Cerebellar cortex (tissue), 1 donor: ENCODE measurements around the gene IFT80.

ENCODE experiments used
- DNase-seq: peaks from one replicate; pipeline ENCODE4 v3.0.0-alpha.2; 2015; ENCODE audit warnings: low spot score

Gene IFT80

GRCh38 chr3:160400702-160401150 lies 1.7 kb upstream of the IFT80 start:
- DNase-seq: no peak

GRCh38 chr3:160400030-160400701 lies 1.1 kb upstream of the IFT80 start:
- DNase-seq: peak; percentile 16

GRCh38 chr3:160398820-160399124 lies 253 bp downstream of the IFT80 start:
- DNase-seq: no peak

- DNase-seq: peak; percentile 40
These were observed 3.7 kb downstream of the IFT80 start for GRCh38 chr3:160395297-160395696.

- DNase-seq: no peak
These were observed 5.0 kb downstream of the IFT80 start for GRCh38 chr3:160394009-160394392.

GRCh38 chr3:160393346-160394008 lies 5.5 kb downstream of the IFT80 start:
- no peak for DNase-seq

GRCh38 chr3:160392798-160393197 lies 6.2 kb downstream of the IFT80 start:
- DNase-seq: no peak

GRCh38 chr3:160390565-160391138 lies 8.4 kb downstream of the IFT80 start:
- DNase-seq: no peak

GRCh38 chr3:160384639-160385318 lies 14.2 kb downstream of the IFT80 start:
- DNase-seq: no peak

GRCh38 chr3:160381470-160381869 lies 17.6 kb downstream of the IFT80 start:
- DNase-seq: no peak

GRCh38 chr3:160379628-160380214 lies 19.3 kb downstream of the IFT80 start:
- no peak for DNase-seq

GRCh38 chr3:160378331-160379109 lies 20.5 kb downstream of the IFT80 start:
- DNase-seq: no peak

- DNase-seq: peak; percentile 47
These were observed 22.3 kb downstream of the IFT80 start for GRCh38 chr3:160376681-160377080.

- no peak for DNase-seq
These were observed 24.1 kb downstream of the IFT80 start for GRCh38 chr3:160374925-160375324.

GRCh38 chr3:160374472-160374871 lies 24.6 kb downstream of the IFT80 start:
- DNase-seq: no peak

- no peak for DNase-seq
These were observed 25.4 kb downstream of the IFT80 start for GRCh38 chr3:160373655-160374054.

GRCh38 chr3:160372780-160373179 lies 26.2 kb downstream of the IFT80 start:
- no peak for DNase-seq

- no peak for DNase-seq
These were observed 27.8 kb downstream of the IFT80 start for GRCh38 chr3:160370987-160371857.

GRCh38 chr3:160369784-160370183 lies 29.2 kb downstream of the IFT80 start:
- no peak for DNase-seq

- DNase-seq: no peak
These were observed 30.2 kb downstream of the IFT80 start for GRCh38 chr3:160368804-160369203.
